ENCODE data around the gene HOOK2. TPM values are rescaled to one million over a fixed set of nuclear protein-coding genes. Genes with fewer than 3 reads are reported as not detected.
"Not testable (repeated sequence)": the region's sequence is repeated elsewhere in the genome, so short reads cannot be mapped to it uniquely, and the experiment has no call there.

The HOOK2 gene
- total and polyA plus RNA-seq, 12 donors = 29.7 to 173 (median 57.8) TPM

GRCh38 chr19:12715929-12716328, 59.4 kb downstream of the HOOK2 start:
- peaks cover 4 to 84% (median 55%) of the 10 kb centered on the region in 9 donors for H3K36me3 ChIP-seq
- intact Hi-C loops (cut with DNase I) = loop anchor here in 1 of 10 donors (5.0 kb wide), 1 partner anchor 41 kb away; no protein-coding TSS in a partner anchor
- ATAC-seq = no peak
- H3K4me3 ChIP-seq = no peak overlapping the region
- no peaks in the 10 kb centered on the region for H3K27me3 ChIP-seq
- no peak for DNase-seq
- H3K27ac ChIP-seq = no peak overlapping the region
- no peak for TF ChIP-seq CTCF (IDR thresholded peaks at IDR 0.05)
- 94 to 96% methylated on average over 3 of the region's 3 CpGs for WGBS, 2 donors
- H3K4me1 ChIP-seq = peaks cover 7 to 25% (median 14%) of the 10 kb centered on the region in 9 donors
- H3K9me3 ChIP-seq = no peaks in the 10 kb centered on the region

GRCh38 chr19:12715102-12715501, 60.2 kb downstream of the HOOK2 start:
- 94% methylated on average over 15 of the region's 15 CpGs for WGBS, 2 donors
- TF ChIP-seq CTCF (IDR thresholded peaks at IDR 0.05) = no peak
- peaks cover 4 to 92% (median 62%) of the 10 kb centered on the region in 9 donors for H3K36me3 ChIP-seq

GRCh38 chr19:12713304-12713703, 62.0 kb downstream of the HOOK2 start:
- H3K27ac ChIP-seq; DNase-seq; H3K4me3 ChIP-seq; H3K4me1 ChIP-seq; intact Hi-C loops (cut with DNase I); H3K27me3 ChIP-seq; ATAC-seq; H3K9me3 ChIP-seq: not testable (repeated sequence)
- 95 to 97% methylated on average over 9 of the region's 9 CpGs for WGBS, 2 donors
- H3K36me3 ChIP-seq = peaks cover 4 to 99% (median 71%) of the 10 kb centered on the region in 9 donors

More at GRCh38 chr19:12715102-12715501, 60.2 kb downstream of the HOOK2 start:
- Histone ChIP-seq H3K9me3 (no peaks in the 10 kb centered on the region), H3K4me3 (no peak overlapping the region), H3K4me1 (peaks cover under 1 to 17% (median 6%) of the 10 kb centered on the region in 9 donors), H3K27me3 (no peaks in the 10 kb centered on the region), H3K27ac (no peak overlapping the region)
- ATAC-seq = no peak
- no peak for DNase-seq
- intact Hi-C loops (cut with DNase I) = loop anchor here in 1 of 10 donors (5.0 kb wide), 1 partner anchor 42 kb away; no protein-coding TSS in a partner anchor

Small RNA genes lying within 50 kb of the gene (microRNA-seq; reads per million reads assigned to microRNA genes)
- gene MIR5684 = 0 to 0.60 reads per million in 2 donors

Other genes starting within 250 kb of the HOOK2 start
- 10 to 100 TPM in 3 of 10 donors, 1 to 10 TPM in 7; 5.9 to 11.2 (median 9.5) TPM for gene ZNF564, start 224.1 kb downstream of the HOOK2 start, total RNA-seq
- 10 to 100 TPM in 1 of 2 donors, 1 to 10 TPM in 1; 2.9 to 11.0 TPM for gene ZNF564, start 224.1 kb downstream of the HOOK2 start, polyA plus RNA-seq
- gene ZNF490, start 164.7 kb downstream of the HOOK2 start, total RNA-seq = 1 to 10 TPM; 3.2 to 7.2 (median 5.2) TPM
- under 1 TPM; 0.22 to 0.95 TPM for gene ZNF490, start 164.7 kb downstream of the HOOK2 start, polyA plus RNA-seq
- 10 to 100 TPM; 13.1 to 22.1 (median 16.8) TPM for gene ZNF791, start 164.6 kb downstream of the HOOK2 start, total RNA-seq
- 1 to 10 TPM; 4.7 to 8.0 TPM for gene ZNF791, start 164.6 kb downstream of the HOOK2 start, polyA plus RNA-seq
- gene MAN2B1, start 108.8 kb downstream of the HOOK2 start, total RNA-seq = 10 to 100 TPM; 14.2 to 89.9 (median 25.5) TPM
- 10 to 100 TPM; 17.7 to 40.1 TPM for gene MAN2B1, start 108.8 kb downstream of the HOOK2 start, polyA plus RNA-seq
- gene WDR83, start 108.7 kb downstream of the HOOK2 start, total RNA-seq = 10 to 100 TPM in 1 of 10 donors, 1 to 10 TPM in 9; 5.5 to 10.7 (median 7.9) TPM
- gene WDR83, start 108.7 kb downstream of the HOOK2 start, polyA plus RNA-seq = 10 to 100 TPM; 14.5 to 19.7 TPM
- 10 to 100 TPM; 43.6 to 59.3 (median 49.7) TPM for gene DHPS, start 93.7 kb downstream of the HOOK2 start, total RNA-seq
- gene DHPS, start 93.7 kb downstream of the HOOK2 start, polyA plus RNA-seq = 10 to 100 TPM; 64.5 to 82.2 TPM
- gene GNG14, start 87.6 kb downstream of the HOOK2 start, total RNA-seq = not detected
- gene GNG14, start 87.6 kb downstream of the HOOK2 start, polyA plus RNA-seq = not detected
- 1 to 10 TPM; 1.2 to 3.1 (median 2.1) TPM for gene FBXW9, start 78.9 kb downstream of the HOOK2 start, total RNA-seq
- 1 to 10 TPM; 1.2 to 4.6 TPM for gene FBXW9, start 78.9 kb downstream of the HOOK2 start, polyA plus RNA-seq
- gene TNPO2, start 51.6 kb downstream of the HOOK2 start, total RNA-seq = 10 to 100 TPM; 32.3 to 51.1 (median 41.6) TPM
- gene TNPO2, start 51.6 kb downstream of the HOOK2 start, polyA plus RNA-seq = 10 to 100 TPM; 17.3 to 25.9 TPM
- 100 to 1,000 TPM in 3 of 10 donors, 10 to 100 TPM in 7; 82.2 to 143 (median 91.0) TPM for gene TRIR, start 40.9 kb downstream of the HOOK2 start, total RNA-seq
- 100 to 1,000 TPM; 234 to 253 TPM for gene TRIR, start 40.9 kb downstream of the HOOK2 start, polyA plus RNA-seq
- 10 to 100 TPM; 50.6 to 79.7 (median 60.1) TPM for gene GET3, start 38.1 kb downstream of the HOOK2 start, total RNA-seq
- 100 to 1,000 TPM in 1 of 2 donors, 10 to 100 TPM in 1; 37.0 to 121 TPM for gene GET3, start 38.1 kb downstream of the HOOK2 start, polyA plus RNA-seq
- gene BEST2, start 23.8 kb downstream of the HOOK2 start, total RNA-seq = not detected
- not detected for gene BEST2, start 23.8 kb downstream of the HOOK2 start, polyA plus RNA-seq
- 100 to 1,000 TPM in 4 of 10 donors, 10 to 100 TPM in 6; 22.4 to 247 (median 70.0) TPM for gene JUNB, start 15.9 kb upstream of the HOOK2 start, total RNA-seq
- gene JUNB, start 15.9 kb upstream of the HOOK2 start, polyA plus RNA-seq = 10 to 100 TPM; 41.2 to 65.4 TPM
- gene PRDX2, start 26.2 kb upstream of the HOOK2 start, total RNA-seq = 100 to 1,000 TPM; 532 to 789 (median 744) TPM
- gene PRDX2, start 26.2 kb upstream of the HOOK2 start, polyA plus RNA-seq = 100 to 1,000 TPM; 235 to 827 TPM
- gene THSD8, start 26.5 kb upstream of the HOOK2 start, total RNA-seq = 1 to 10 TPM in 9 of 10 donors, under 1 TPM in 1; 0.72 to 4.8 (median 2.4) TPM
- 1 to 10 TPM; 2.7 to 3.8 TPM for gene THSD8, start 26.5 kb upstream of the HOOK2 start, polyA plus RNA-seq
- 1 to 10 TPM; 1.9 to 5.7 (median 4.1) TPM for gene RNASEH2A, start 31.0 kb upstream of the HOOK2 start, total RNA-seq
- 1 to 10 TPM; 3.1 to 6.9 TPM for gene RNASEH2A, start 31.0 kb upstream of the HOOK2 start, polyA plus RNA-seq
- not detected for gene RTBDN, start 59.0 kb upstream of the HOOK2 start, total RNA-seq
- not detected for gene RTBDN, start 59.0 kb upstream of the HOOK2 start, polyA plus RNA-seq
- gene MAST1, start 63.0 kb upstream of the HOOK2 start, total RNA-seq = under 1 TPM in 8 of 10 donors, not detected in 2; 0.15 to 0.88 (median 0.37) TPM
- under 1 TPM; 0.07 to 0.23 TPM for gene MAST1, start 63.0 kb upstream of the HOOK2 start, polyA plus RNA-seq
- 10 to 100 TPM; 16.9 to 34.9 (median 19.9) TPM for gene DNASE2, start 105.9 kb upstream of the HOOK2 start, total RNA-seq
- gene DNASE2, start 105.9 kb upstream of the HOOK2 start, polyA plus RNA-seq = 10 to 100 TPM; 10.5 to 25.6 TPM
- under 1 TPM in 1 of 10 donors, not detected in 9; 0.13 TPM for gene KLF1, start 111.6 kb upstream of the HOOK2 start, total RNA-seq
- gene KLF1, start 111.6 kb upstream of the HOOK2 start, polyA plus RNA-seq = not detected
- 10 to 100 TPM; 32.4 to 53.2 (median 45.1) TPM for gene GCDH, start 115.6 kb upstream of the HOOK2 start, total RNA-seq
- gene GCDH, start 115.6 kb upstream of the HOOK2 start, polyA plus RNA-seq = 10 to 100 TPM; 22.6 to 72.3 TPM
- under 1 TPM in 1 of 10 donors, not detected in 9; 0.21 TPM for gene SYCE2, start 143.7 kb upstream of the HOOK2 start, total RNA-seq
- gene SYCE2, start 143.7 kb upstream of the HOOK2 start, polyA plus RNA-seq = under 1 TPM; 0.10 to 0.22 TPM
- 10 to 100 TPM; 31.0 to 53.0 (median 38.5) TPM for gene FARSA, start 158.2 kb upstream of the HOOK2 start, total RNA-seq
- gene FARSA, start 158.2 kb upstream of the HOOK2 start, polyA plus RNA-seq = 10 to 100 TPM; 23.2 to 81.4 TPM
- 100 to 1,000 TPM; 265 to 683 (median 348) TPM for gene CALR, start 163.1 kb upstream of the HOOK2 start, total RNA-seq
- gene CALR, start 163.1 kb upstream of the HOOK2 start, polyA plus RNA-seq = 100 to 1,000 TPM; 197 to 830 TPM
- 100 to 1,000 TPM; 138 to 201 (median 148) TPM for gene RAD23A, start 170.3 kb upstream of the HOOK2 start, total RNA-seq
- 100 to 1,000 TPM; 187 to 289 TPM for gene RAD23A, start 170.3 kb upstream of the HOOK2 start, polyA plus RNA-seq
- 10 to 100 TPM; 18.4 to 33.9 (median 20.9) TPM for gene GADD45GIP1, start 181.7 kb upstream of the HOOK2 start, total RNA-seq
- gene GADD45GIP1, start 181.7 kb upstream of the HOOK2 start, polyA plus RNA-seq = 100 to 1,000 TPM; 120 to 237 TPM
- gene DAND5, start 194.0 kb upstream of the HOOK2 start, total RNA-seq = 10 to 100 TPM in 5 of 10 donors, 1 to 10 TPM in 5; 7.3 to 14.4 (median 10.1) TPM
- 1 to 10 TPM in 1 of 2 donors, under 1 TPM in 1; 0.71 to 4.2 TPM for gene DAND5, start 194.0 kb upstream of the HOOK2 start, polyA plus RNA-seq
- gene NFIX, start 219.9 kb upstream of the HOOK2 start, total RNA-seq = 100 to 1,000 TPM; 111 to 162 (median 145) TPM
- 10 to 100 TPM; 16.8 to 34.2 TPM for gene NFIX, start 219.9 kb upstream of the HOOK2 start, polyA plus RNA-seq

Data from heart right ventricle (tissue), 16 donors.